Prostate gland (tissue), 2 donors: Measurements from ENCODE around the gene SH3TC2. TPM values are rescaled to one million over a fixed set of nuclear protein-coding genes. Genes with fewer than 3 reads are reported as not detected.

Experiments
- DNase-seq: peaks from one replicate; pipeline ENCODE4 v3.0.0-alpha.2; 2019; ENCODE audit warnings: low spot score
- H3K27ac ChIP-seq, 2 donors: fragments of 200-600 bp; sonication (generic); 2 replicates each; pipeline ENCODE4 v1.5.1; 2017 to 2019
- H3K27me3 ChIP-seq: fragments of 200-600 bp; sonication (generic); replicated peaks from 2 replicates; pipeline ENCODE4 v1.5.1; 2019; ENCODE audit not compliant: insufficient read depth
- H3K36me3 ChIP-seq, 2 donors: fragments of 200-600 bp; sonication (generic); 1 replicate in 1 of 2; 2 replicates in 1 of 2; pipeline versions ENCODE4 v1.5.1 to v1.8.1; 2017 to 2019
- H3K4me1 ChIP-seq: fragments of 200-600 bp; sonication (generic); replicated peaks from 2 replicates; pipeline ENCODE4 v1.5.1; 2019
- H3K4me3 ChIP-seq, 2 donors: fragments of 200-600 bp; sonication (generic); 2 replicates each; pipeline ENCODE4 v1.5.1; 2017 to 2019
- H3K9me3 ChIP-seq: fragments of 200-600 bp; sonication (generic); 2 replicates; pipeline ENCODE4 v1.5.1; 2017
- POLR2A ChIP-seq: fragments of 450-650 bp; IDR thresholded peaks from one replicate; pipeline ENCODE4 v1.6.1; 2016; ENCODE audit warnings: antibody characterized with exemption, mild to moderate bottlenecking
- POLR2AphosphoS5 ChIP-seq: sonication (generic); formaldehyde crosslinking; IDR thresholded peaks from one replicate; pipeline ENCODE4 v1.6.1; 2017; ENCODE audit warnings: antibody characterized with exemption
- WGBS: methylation state at CpG from one replicate; pipeline ENCODE4 v1.1.5; 2018; 5-methylcytosine and 5-hydroxymethylcytosine counted together
- intact Hi-C: fragments of 100-400 bp; cut with DNase I; formaldehyde crosslinking; loops from one replicate; pipeline ENCODE4 v1.14.2; 2022
- total RNA-seq, 2 donors: library from RNA; depleted of rRNA; stranded (reverse); fragments of >200 nt; gene quantifications; one replicate each; pipeline ENCODE4 v1.1.0, GENCODE V29; 2016
- TF ChIP-seq, protein P1 (sequence below), 4 experiments: fragments of 200-600 bp in 2 of 4; fragments of 450-650 bp in 2 of 4; sonication (generic) in 2 of 4; IDR thresholded peaks; 1 replicate in 3 of 4; 2 replicates in 1 of 4; pipeline ENCODE4 v1.5.1; 2016 to 2019; ENCODE audit warnings: antibody characterized with exemption in 4 of 4, mild to moderate bottlenecking in 2 of 4, moderate library complexity in 2 of 4

SH3TC2 gene
- total RNA-seq, 2 donors from 2014 or later = 6.2 to 69.1 TPM

DNA sequence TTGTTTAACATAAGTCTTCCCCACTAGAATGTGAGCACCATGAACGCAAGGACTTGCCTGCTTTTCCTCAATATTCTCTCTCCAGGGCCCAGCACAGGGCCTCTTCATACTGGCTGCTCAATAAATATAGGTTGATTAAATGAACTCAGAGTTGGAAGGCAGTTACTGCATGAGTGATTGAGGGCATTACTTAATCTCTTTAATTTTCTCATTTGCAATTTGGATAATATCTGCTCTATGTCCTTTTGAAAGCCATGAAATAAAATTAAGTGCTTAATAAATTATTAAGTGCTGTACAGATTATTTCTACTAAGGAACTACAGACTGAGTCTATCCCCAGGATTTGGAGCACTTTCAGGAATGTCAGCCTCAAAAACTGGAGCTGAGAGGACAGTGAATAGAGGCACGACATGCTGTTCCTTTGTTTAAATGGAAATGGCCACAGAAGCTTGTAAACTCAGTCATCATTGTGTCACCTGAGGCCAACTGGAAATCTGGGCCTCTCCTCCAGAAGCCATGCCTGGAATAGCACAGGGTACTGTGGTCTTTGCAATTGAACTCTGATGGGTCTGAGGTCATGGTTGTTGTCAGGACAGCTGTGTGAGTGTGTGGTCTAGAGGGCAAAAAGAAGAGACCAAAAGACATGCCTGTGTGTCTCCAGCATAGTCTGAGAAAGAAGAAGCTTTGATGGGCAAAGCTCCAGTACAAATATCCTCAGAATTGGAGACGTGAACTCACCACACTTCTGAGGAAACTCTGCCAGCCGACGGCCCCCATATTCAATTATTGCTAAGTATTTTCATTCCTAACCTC is 86.1 kb downstream of the SH3TC2 start:
- intact Hi-C loops = no loop called here
- DNase-seq = peak; percentile 35
- no peaks in the 10 kb centered on the region for H3K36me3 ChIP-seq
- no peak overlapping the region for H3K4me3 ChIP-seq
- H3K27ac ChIP-seq = peak overlapping the region; percentile 35 to 48
- TF ChIP-seq, protein P1, sequence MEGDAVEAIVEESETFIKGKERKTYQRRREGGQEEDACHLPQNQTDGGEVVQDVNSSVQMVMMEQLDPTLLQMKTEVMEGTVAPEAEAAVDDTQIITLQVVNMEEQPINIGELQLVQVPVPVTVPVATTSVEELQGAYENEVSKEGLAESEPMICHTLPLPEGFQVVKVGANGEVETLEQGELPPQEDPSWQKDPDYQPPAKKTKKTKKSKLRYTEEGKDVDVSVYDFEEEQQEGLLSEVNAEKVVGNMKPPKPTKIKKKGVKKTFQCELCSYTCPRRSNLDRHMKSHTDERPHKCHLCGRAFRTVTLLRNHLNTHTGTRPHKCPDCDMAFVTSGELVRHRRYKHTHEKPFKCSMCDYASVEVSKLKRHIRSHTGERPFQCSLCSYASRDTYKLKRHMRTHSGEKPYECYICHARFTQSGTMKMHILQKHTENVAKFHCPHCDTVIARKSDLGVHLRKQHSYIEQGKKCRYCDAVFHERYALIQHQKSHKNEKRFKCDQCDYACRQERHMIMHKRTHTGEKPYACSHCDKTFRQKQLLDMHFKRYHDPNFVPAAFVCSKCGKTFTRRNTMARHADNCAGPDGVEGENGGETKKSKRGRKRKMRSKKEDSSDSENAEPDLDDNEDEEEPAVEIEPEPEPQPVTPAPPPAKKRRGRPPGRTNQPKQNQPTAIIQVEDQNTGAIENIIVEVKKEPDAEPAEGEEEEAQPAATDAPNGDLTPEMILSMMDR (IDR thresholded peaks at IDR 0.05) = no peak
- TF ChIP-seq POLR2AphosphoS5 = peak; percentile 62
- H3K27me3 ChIP-seq = no peaks in the 10 kb centered on the region
- WGBS = 36% methylated on average over 5 of the region's 5 CpGs
- H3K9me3 ChIP-seq = no peaks in the 10 kb centered on the region
- no peaks in the 10 kb centered on the region for H3K4me1 ChIP-seq

DNA sequence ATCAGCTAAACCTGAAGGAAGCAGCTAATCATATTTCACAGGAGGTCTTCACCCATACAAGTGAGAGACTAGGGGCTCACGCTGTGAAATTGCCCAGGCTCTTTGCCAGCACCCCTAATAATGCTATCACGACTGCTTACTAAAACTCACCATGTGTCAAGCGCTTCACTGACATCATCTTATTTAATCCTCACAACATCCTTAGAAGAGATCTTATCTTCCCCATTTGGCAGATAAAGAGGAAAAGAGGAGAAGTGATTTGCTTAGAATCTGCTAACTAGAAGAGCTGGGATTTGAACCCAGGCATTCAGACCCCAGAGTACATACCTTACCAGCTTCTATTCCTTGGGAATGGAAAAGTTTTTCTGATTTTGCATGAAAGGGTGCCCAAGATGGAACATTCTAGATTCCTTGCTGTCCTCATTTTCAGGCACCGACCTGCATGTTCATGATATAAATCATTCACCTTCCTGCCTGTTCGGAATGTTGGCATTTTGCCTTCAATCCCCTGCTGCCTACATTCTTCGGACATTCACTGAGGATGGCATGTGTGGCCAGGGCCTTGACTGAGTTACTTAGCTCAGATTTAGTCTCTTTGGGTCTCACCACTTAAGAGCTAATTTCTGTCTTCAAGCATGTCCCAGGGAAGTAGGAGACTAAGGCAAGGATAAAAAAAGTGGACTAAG is 88.1 kb downstream of the SH3TC2 start:
- Histone ChIP-seq H3K36me3 (no peaks in the 10 kb centered on the region), H3K9me3 (no peaks in the 10 kb centered on the region), H3K4me1 (peaks cover 4% of the 10 kb centered on the region), H3K27ac (no peak overlapping the region), H3K4me3 (no peak overlapping the region), H3K27me3 (no peaks in the 10 kb centered on the region)
- intact Hi-C loops = no loop called here
- no peak for TF ChIP-seq POLR2AphosphoS5
- WGBS = 54% methylated on average over 6 of the region's 6 CpGs
- no peak for DNase-seq

DNA sequence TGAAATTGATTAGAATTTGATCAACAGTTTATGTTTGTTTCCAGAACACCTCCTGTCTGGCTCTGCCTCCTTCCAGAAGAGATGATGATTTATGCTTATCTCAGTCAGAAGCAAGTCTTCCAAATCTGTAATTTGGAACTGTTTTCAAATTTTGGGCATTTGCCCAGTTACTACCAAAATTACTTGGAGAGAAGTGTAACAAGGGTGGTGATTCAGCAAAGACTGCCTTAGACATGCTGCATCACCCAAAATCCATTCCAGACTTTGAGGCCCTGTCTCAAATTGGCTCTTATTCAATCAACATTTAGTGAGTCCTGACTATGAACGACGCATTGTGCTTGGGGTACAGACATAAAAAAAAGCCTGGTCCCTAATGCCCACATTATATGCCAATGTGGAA is 89.4 kb downstream of the SH3TC2 start:
- Histone ChIP-seq H3K4me3 (no peak overlapping the region), H3K27ac (no peak overlapping the region), H3K36me3 (no peaks in the 10 kb centered on the region), H3K27me3 (no peaks in the 10 kb centered on the region), H3K9me3 (no peaks in the 10 kb centered on the region), H3K4me1 (peaks cover 8% of the 10 kb centered on the region)
- TF ChIP-seq, protein P1 (IDR thresholded peaks at IDR 0.05) = no peak
- TF ChIP-seq POLR2AphosphoS5 (no peak), POLR2A (no peak)
- intact Hi-C loops = no loop called here
- WGBS = 50% methylated on average over 2 of the region's 2 CpGs
- DNase-seq = no peak

DNA sequence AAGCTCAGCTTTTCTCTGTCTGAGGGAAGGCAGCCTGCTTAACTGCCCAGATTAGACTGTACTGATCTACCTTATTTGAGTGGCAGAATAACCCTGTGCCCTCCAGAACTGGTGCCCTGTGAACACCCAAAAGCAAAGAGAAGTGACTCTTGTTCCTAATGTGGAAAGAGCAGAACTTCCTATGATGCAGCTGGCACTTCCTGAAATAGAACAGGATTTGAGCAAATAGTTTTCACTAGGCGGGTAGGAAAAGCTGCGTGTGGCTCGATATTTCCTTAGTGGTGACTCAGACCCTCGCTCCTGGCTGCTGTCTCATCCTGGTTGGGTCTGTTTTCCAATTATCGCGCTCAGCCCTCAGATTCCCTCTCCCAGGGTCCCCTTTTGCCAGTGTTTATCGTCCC is 89.9 kb downstream of the SH3TC2 start:
- DNase-seq = no peak
- peaks cover 8% of the 10 kb centered on the region for H3K4me1 ChIP-seq
- H3K27ac ChIP-seq = peak overlapping the region; percentile 42 to 50
- H3K36me3 ChIP-seq = no peaks in the 10 kb centered on the region
- H3K9me3 ChIP-seq = no peaks in the 10 kb centered on the region
- intact Hi-C loops = no loop called here
- 57% methylated on average over 7 of the region's 7 CpGs for WGBS
- TF ChIP-seq, protein P1 (IDR thresholded peaks at IDR 0.05) = no peak
- TF ChIP-seq POLR2A (no peak), POLR2AphosphoS5 (no peak)
- no peak overlapping the region for H3K4me3 ChIP-seq
- no peaks in the 10 kb centered on the region for H3K27me3 ChIP-seq

DNA sequence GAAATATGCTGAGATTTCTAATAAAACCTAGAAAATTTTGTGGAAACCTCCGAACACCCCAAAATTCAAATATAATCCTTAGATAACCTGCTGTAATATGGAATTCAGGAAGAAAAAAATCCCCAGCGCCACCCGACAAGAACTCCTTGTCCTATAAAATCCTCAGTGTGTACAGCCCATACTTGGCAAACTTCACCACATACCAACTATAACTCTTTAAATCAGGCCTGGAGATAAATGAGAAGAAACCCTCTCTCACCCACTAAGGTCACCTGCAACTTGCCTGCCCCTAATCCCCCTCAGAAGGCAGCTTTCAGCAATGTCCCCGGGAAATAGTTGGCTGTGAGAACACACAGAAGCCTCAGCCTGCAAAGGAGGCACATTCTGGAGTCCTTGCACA is 90.5 kb downstream of the SH3TC2 start:
- intact Hi-C loops = no loop called here
- Histone ChIP-seq H3K4me1 (peaks cover 8% of the 10 kb centered on the region), H3K9me3 (no peaks in the 10 kb centered on the region), H3K36me3 (no peaks in the 10 kb centered on the region), H3K4me3 (no peak overlapping the region), H3K27ac (peak overlapping the region; percentile 42 to 50), H3K27me3 (no peaks in the 10 kb centered on the region)
- TF ChIP-seq, protein P1 (IDR thresholded peaks at IDR 0.05) = no peak
- peak; percentile 74 for TF ChIP-seq POLR2AphosphoS5
- TF ChIP-seq POLR2A = no peak
- 31% methylated on average over 4 of the region's 4 CpGs for WGBS
- peak; percentile 71 for DNase-seq
